GM21423 (cell line): ENCODE results near the gene PSMD6.

ENCODE experiments used
- ATAC-seq: cut with Tn5 transposase; IDR thresholded peaks from one replicate; pipeline ENCODE4 v1.9.1; 2021; ENCODE audit warnings: mild to moderate bottlenecking, moderate library complexity; ENCODE audit not compliant: unreplicated experiment

The PSMD6 gene

GRCh38 chr3:64011685-64012084, 11.6 kb downstream of the PSMD6 start:
- no peak for ATAC-seq

DNA sequence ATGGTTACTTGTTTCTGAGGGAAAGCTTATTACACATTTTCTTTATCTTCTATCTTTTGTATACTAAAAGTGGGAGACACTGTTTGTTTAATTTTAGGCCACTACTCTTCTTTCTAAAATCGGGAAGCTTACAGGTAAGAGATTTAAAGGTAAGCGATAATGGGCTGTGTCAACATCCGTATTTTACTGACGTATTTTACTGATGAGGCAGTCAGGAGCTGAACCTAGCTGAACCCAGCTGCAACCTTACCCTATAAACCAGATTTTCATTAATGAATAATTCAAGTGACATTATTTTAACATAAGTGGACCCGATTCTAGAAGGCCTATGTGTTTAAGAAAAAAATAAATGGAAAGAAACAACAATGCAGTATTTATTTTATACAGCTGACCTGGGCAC, 13.1 kb downstream of the PSMD6 start:
- ATAC-seq = no peak

- ATAC-seq = no peak
These were observed 13.8 kb downstream of the PSMD6 start for GRCh38 chr3:64009528-64009927.

GRCh38 chr3:64008487-64009351, 14.6 kb downstream of the PSMD6 start:
- no peak for ATAC-seq

DNA sequence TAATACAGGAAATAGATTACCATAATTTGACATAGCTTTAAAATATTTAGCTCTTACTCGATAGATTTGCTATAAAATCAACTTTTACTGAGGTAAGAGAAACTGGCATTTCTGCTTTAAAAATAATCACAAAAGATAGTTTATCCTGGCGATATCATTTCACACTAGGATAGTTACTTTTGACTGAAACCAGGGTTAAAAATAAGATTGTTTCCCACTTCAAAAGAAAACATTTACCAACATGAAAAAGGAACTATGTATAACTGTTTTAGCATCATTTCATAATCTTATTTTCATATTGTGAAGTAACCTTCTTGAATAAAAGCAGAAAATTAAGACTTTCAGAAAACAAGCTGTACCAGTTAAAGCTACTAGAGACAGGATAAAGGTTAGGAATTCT, 15.3 kb downstream of the PSMD6 start:
- no peak for ATAC-seq

- ATAC-seq = no peak
These were observed 19.7 kb downstream of the PSMD6 start for GRCh38 chr3:64003589-64003988.

DNA sequence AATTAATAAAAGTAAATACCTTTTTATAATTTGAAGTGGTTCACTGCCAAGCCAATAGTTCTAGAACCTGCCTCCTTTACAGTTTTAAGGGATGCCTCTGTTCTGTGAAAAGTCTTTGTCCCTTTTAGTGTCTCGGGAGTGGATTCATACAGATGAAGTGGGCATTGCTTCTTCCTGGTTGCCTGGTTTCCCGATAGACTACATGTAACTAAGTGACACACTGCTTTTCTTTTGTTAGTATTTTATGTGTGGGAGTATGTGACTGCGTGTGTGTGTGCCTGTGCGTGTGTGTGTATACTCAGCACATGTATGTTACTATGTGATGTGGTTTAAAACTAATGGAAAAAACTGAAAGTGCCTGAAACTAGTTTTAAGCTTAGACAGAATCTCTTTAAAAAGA, 21.1 kb downstream of the PSMD6 start:
- no peak for ATAC-seq

DNA sequence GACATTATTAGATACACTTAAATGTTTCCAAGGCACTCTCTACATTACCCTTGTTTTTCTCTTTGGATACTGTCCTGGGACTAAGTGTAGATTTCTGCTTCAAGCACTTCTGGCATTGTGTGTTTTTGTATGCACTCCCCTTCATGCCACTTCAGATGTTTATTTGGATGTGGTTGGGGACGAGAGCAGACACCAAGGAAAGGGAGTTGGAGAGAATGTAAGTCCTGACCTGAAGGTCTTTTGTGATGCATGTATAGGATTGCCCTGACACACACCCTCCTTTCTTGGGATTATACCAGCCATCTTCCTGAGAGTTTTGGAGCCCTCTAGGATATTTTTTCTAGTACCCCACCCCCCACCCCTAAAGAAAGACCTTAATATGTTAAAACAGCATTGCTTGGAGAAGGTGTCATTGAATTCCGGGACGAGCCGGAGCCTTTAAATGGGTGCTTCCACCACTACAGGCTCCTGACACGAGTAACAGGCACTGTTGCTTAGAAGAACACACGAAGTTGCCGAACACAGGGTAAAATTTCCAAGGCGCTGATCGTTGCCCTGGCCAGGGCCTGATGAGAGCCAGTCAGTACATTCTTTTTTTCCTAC, 22.7 kb downstream of the PSMD6 start:
- no peak for ATAC-seq

GRCh38 chr3:63998852-63999754, 24.2 kb downstream of the PSMD6 start:
- no peak for ATAC-seq

- no peak for ATAC-seq
These were observed 28.2 kb downstream of the PSMD6 start for GRCh38 chr3:63995086-63995485.

- peak; percentile 72 for ATAC-seq
These were observed 29.6 kb downstream of the PSMD6 start for GRCh38 chr3:63993653-63994079.

DNA sequence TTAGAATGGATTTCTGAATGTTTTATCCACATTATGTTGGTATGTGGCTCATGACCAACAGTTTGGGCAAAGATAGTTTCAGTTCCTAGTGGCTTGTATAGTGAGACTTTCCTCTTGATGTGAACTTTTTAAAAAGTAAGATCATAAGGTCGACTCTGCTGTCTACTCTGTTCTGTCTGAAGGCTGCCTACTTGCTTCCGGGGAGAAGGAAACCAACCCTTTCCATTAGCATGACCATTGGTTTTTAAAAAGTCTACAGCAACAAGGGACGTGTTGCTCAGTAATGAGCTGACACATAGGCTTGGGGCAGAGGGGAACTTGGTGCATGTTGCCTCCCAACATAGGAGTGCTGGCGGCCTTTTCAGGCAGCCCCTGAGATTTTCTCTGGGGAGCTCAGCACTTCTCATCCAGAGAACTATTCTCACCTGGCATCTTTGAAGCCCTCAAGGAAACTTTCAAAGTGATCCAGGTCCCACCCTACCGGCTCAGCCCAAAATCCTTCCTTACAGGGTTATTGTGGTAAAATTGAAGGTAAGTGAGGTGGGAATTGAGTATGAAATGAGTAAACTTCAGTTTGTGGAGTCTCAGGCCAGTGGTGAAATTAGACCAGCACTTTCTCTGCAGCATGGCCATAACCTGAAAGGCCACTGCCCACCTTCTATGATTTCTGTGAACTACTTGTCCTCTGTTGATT, 30.6 kb downstream of the PSMD6 start:
- ATAC-seq = no peak

DNA sequence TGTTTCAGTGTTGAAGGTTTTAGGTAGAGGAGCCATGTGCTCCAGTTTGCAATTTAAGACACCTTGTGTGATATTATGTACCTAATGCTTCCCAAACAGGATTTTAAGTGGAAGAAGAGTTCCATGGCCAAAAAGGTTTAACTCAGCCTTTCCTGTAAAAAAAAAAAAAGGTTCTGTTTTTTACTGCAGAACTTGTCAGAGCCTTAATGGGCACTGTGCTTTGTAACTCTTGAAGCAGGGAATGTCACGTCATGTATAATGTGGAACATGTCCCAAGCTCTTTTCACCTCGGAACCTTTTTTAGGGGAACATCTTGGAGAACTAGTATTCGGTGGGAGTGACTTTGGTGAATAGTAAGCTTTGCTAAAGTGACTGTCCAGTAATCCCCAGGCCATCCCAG, 31.6 kb downstream of the PSMD6 start:
- ATAC-seq = no peak

DNA sequence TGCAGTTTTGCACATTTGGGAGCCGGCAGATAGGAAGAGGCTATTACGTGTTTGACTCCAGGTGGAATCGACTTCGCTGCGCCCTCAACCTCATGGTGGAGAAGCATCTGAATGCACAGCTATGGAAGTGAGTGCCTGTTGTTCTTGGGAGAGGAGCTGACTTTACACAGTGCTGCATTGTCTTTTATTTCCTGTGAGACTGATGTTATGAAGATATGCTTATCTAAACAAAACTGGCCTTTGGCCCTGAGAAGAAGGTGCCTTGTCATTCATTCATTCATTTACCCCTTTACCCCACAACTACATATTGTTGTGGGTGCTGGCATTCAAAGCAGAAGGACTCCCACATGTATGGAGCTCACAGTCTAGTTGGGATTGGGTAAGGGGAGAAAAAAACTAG, 32.6 kb downstream of the PSMD6 start:
- no peak for ATAC-seq

DNA sequence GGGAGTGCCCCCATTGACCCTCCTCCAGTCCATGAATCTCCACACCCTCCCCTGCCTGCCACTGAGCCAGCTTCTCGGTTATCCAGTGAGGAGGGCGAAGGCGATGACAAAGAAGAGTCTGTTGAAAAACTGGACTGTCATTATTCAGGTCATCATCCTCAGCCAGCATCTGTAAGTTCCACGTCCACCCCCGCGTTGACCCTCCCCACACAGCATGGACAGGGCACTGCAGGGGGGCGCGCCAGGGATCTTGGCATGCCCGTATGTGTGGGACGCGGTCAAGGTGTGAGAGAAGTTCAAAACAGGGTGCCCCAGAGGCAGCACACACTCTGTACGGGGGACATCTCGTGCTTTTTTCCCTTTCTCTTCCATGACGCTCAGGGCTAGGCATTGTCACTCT, 33.1 kb downstream of the PSMD6 start:
- ATAC-seq = no peak

DNA sequence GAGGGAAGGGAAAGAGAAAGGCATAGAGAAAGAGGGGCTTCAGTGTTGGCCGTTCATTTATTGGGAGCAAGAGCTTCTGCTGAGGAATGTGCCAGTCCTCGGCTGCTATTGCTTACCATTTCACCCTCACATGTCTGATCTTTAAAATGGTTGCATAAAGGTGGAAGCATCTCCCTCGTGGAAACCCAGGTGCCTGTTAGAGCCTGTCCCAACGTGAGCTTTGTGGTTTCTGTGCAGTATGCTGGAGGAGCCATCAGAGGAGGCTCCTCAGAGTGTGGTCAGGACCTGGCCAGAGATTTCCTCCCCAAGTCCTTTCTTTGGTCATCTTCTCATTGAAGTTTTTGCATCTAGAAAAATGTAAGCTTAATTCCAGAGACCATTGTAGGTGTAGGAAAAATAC, 34.4 kb downstream of the PSMD6 start:
- no peak for ATAC-seq

DNA sequence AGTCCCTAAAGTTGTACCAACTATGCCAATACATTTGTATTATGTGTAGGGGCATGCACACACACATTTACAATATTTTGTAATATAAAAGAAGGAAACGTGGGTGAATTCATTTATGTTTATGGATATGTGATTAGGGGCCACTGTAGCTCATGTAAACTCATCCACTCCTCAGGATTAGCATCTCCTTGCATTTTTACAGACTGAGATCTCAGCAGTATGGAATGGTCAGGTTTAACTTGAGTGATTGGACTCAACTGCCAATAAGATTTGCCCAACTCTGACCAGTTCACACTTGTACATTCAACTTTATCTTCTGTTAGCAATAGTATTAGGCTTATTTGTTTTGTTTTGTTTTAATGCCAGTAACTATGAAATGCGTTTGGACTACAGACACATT, 36.5 kb downstream of the PSMD6 start:
- no peak for ATAC-seq

DNA sequence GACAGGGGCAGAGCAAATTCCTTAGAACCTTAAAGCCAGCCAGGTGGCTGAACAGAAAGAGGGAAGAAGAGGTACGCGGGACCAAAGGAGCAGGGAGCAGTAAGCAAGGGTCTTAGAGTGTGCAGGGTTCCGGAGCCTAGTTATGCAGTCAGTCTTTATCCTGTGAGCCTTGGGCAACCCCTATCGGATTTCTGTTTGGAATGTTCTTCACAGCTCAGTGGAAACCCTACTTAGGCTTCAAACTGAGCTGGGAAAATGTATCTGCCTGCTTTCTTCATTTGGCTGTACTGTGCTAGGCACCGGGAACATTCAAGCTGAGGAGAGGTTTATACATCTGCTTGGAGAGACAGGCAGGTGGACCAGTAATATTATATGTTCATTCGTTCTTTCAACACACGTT, 37.1 kb downstream of the PSMD6 start:
- no peak for ATAC-seq

DNA sequence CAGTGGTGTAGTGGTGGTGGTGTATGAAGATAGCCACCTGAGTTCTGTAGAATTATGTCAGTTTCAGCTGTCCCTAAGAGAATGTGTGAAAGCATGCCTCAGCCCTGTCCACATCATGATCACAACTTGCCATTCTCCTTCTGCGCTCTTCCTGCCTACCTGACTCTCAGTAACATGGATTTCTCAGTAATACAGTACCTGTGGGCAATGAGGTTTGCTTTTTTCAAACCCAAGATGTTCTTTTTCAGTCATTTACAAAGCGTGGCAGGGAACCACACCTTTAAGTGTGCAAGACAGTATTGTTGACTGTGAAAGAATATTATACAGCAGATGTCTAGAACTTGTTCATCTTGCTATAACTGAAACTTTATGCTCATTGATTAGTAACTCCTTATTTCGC, 38.9 kb downstream of the PSMD6 start:
- ATAC-seq = no peak

- peak; percentile 43 for ATAC-seq
These were observed 41.3 kb downstream of the PSMD6 start for GRCh38 chr3:63981980-63982379.
